Measurements from ENCODE around the gene ESF1.

GRCh38 chr20:13793001-13793400 is 8.3 kb upstream of the ESF1 start:
- TF ChIP-seq CTCF (IDR thresholded peaks at IDR 0.05; ENCODE audit: poor library complexity): no peak
- no peak for TF ChIP-seq EZH2 (IDR thresholded peaks at IDR 0.05; ENCODE audit: borderline replicate concordance)
- TF ChIP-seq EZH2phosphoT487 (IDR thresholded peaks at IDR 0.05; ENCODE audit: low read depth, severe bottlenecking, unreplicated experiment): no peak
